NCI-H526 (cell line): ENCODE measurements around the gene RIOX2.
A peak's percentile ranks its signal among the peaks of the same experiment; 100 is the strongest.

Source experiments
- DNase-seq, 2 experiments: peaks; one replicate each; lab custom pipeline; 2025; lab: John Stamatoyannopoulos, UW

RIOX2 gene

DNA sequence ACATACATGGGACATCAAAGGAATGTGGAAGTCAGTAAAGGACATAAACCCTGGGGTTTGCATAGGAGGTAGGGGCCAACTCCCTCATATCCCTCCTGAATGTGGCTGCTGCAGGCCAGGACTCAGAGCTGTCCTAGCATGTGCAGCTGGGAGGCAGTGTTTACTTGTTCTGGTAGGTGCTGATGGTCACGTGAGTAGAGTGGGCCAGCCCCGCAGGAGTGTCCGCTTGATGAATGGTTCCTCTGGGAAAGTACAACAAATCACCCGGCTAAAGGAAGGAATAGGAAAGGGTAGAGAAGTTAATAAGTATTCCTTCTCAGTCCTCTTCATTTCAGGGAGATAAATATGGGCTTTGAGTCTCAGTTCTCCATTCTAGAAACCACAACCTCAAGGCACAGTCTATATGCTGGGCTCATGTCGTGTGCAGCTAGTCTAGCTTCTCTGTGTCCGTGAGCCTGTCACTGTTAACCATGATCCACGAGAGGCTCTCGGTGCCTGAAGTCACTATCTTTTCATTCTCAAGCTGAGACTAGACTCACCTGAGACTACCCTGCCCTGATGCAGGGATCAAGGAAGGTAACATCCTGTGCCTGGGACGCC, 17.9 kb downstream of the RIOX2 start:
- no peak for DNase-seq

DNA sequence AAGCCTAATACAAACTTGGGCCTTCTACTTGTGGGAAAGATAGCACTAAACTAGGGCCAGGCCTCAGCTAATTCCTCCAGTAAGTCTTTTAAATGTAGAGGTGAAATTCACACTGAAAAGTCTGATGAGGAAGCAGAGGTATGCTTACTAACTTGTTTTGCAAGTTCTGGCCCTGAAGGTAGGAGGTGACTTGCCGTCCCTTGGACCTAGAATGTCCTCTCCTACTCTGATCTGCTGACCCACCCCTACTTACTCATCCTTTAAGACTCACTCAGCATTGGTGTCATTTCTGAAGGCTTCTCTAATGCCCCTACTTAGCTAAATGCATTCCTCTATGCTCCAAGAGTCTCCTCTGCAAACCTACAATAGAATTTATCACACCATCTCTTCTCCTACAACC, 19.4 kb downstream of the RIOX2 start:
- DNase-seq = no peak

DNA sequence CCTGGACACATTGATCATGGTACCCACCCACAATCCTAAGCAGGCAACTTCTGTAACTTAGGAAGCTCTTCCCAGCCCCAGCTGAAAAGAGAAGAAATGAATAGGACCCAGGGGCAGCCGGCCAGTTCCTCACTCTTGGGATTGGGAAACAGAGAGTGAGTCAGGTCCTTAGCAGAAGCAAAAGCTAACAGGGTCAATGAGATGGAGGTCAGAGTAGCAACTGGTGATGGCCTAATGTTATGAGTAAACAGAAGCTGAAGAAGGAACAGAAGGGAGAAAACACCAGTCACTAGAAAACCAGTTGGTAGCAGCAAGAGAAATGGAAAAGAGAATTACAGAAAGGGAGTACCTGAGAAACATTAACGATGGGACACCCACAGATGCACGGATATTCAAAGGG, 20.0 kb downstream of the RIOX2 start:
- DNase-seq = no peak

DNA sequence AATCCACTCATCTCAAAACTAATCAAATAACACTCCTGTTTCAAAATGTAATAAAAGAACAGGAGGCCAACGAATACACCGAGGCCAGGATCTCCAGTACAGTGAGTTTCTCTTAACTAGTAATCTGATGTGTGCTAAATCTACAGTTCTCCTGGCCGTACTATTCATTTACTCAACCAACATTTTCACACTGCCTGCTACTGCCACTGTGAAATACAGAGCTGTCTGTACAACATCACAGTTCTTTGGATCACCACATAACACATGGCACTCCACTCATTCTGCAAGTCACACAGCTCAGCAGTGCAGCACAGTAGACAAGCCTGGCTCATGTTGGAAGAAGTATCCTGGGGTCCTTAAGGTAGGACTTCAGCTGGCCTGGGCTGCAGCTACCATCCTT, 21.9 kb downstream of the RIOX2 start:
- DNase-seq = no peak

DNA sequence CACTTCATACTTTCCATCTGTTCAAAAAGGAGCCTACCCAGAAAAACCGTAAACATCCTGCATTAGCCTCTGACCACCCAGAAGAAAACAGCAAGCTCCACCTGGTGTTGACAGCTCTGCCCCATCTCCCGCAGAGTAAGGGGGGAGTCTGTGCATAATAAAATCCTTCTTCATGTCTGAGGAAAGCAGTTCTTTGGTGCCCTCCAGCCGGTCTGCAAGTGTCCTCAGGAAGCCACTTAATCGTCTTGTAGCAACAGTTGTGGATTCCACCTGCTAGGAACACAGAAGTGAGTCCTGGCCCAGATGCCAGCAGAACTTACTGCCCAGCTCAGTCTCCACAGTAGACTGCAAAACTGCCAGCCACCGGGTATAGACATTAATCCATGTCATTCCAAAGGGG, 22.5 kb downstream of the RIOX2 start:
- DNase-seq = no peak

DNA sequence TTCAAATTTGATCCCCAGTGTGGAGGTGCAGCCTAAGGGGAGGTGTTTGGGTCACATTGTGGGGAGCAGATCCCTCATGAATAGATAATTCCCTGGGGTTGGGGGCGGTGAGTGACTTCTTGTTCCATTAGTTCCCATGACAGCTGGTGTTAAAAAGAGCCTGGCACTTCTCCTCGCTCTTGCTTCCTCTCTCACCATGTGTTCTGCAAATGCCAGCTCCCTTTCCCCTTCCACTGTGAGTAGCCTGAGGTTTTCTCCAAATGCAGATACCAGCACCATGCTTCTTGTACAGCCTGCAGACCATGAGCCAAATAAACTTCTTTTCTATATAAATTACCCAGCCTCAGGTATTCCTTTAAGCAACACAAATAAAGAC, 23.1 kb downstream of the RIOX2 start:
- DNase-seq = no peak

DNA sequence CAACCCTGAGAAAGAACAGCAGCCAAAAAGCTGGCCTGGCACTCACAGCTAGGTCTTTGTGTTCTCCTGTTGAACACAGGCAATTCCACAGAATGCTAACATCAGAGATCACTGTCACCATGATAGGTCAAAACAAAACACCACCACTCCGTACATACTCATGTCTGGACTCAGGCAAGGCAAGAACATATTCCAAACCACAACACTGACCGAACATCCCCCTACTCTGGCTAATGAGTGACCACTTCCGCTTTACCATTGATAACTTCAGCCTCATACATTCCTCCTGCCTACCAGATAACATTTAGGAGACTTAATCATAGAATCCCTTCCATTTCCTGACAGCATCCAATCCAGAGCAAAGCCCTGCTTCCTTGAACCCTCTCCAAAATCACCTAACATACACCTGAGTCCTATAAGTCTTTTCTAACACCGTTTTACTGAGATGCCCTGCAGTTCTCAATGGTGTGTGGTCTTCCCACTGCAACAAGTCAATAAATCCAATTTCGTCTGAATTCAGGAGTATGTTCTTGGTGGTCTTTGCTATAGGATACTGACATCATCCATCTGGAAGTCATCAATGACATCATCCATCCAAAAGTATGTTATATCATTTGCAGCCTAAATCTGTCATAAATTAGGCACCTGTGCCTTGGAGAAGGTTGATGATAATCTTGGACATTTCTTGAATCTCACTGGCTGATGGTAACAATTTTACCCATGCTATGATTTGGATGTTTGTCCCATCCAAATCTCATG, 23.7 kb downstream of the RIOX2 start:
- DNase-seq = no peak

DNA sequence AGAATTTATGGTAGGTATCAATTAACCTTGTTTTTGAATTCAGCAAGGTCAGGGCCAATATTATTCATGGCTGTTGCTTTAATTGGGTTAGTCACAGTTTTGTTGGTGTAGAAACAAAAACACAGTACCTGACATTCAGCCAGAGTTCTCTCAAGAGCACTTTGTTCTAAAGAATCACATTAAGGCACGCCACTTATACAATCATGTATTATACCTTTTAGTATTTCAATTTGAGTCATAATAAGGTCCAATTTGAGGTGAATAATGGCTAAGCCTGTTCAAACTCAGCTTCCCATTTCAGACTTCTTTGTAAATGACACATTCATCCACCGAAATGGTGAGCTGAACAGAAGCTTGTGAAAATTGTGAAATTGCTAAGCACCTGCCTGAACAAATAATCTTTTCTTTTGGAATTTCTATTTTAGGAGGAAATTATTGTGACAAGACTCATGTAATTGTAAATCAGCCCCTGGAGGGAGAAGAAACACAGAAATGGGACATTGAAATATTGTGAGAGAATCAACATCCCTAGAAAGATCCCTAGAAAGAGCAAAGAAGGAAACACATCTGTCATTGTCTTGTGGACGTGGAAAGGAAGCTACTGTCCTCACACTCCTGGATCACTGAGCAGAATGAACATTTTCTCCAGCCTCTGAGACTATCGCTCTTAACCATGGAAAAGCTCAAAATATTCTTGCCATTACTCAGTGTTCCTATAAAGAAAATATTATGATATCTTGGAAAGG, 29.3 kb downstream of the RIOX2 start:
- no peak for DNase-seq

DNA sequence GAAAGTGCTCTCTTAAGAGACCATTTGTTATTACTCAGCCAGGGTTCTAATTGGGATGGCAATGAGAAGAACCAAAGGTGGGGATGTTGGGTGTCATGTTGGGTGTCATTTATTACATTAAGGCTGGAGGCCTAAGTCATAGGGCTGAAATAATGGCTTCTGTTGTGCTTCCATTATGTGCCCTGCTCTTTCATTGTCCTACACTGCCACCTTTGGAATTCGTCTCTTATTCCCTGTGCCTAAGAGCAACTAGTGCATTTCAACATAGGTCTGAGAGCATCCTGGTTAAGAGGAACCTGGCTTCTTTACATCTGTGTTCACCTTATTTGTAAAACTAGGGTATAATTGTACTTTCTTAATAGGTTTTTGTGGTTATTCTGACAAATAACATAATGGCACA, 32.2 kb downstream of the RIOX2 start:
- DNase-seq = peak in 1 of 2 experiments; percentile 28

DNA sequence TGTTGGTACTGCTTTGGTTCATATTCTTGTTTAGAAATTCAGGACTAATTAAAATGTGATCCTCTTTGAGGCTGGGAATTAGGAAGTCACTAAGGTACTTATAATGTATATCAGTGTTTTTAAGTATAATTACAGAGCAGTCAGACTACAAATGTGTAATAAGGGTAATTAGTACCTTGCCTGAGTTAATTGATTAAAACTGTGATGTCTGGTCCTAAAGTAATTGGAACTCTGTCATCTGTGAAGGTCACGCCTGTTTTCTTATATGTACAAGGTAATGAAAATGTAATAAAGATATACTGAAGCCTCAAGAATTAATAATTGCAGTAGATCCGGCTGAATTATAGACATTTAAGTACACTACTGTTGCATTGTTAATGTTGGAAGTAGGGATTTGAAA, 32.8 kb downstream of the RIOX2 start:
- no peak for DNase-seq

DNA sequence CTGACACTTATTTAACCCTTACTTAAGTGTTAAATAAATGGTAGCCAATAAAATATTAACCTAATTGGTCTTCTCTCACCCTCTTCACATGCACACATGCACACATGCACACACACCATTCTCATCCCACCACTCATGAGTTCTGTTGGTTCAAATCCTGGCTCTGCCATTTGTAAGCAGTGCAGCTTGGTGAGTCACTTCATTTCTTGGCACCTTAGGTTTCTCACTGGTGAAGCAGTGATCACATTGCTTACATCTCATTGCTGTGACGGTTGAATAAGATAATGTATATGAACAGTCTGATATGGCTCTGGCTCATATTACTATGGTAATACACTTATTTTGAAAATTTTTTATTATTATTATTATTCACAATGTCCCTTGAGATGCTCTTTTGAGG, 33.8 kb downstream of the RIOX2 start:
- DNase-seq = no peak

DNA sequence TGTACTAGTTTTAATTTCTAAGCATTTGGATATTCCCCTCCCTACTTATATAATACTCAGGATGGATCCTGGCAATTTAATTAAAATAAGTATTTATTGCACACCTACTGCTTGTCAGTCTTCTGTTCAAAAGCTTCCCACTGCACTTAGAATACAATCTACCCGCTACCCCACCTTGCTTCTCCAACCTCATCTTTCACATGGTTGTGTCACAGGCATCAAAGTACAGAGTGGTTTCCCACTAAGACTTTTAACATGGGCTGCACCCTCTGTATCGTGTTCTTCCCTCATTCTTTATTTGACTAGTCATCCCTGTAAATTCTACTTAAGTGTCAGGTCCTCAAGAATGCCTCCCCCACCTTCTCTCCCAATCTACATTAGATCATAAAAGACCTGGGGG, 35.0 kb downstream of the RIOX2 start:
- DNase-seq = no peak

DNA sequence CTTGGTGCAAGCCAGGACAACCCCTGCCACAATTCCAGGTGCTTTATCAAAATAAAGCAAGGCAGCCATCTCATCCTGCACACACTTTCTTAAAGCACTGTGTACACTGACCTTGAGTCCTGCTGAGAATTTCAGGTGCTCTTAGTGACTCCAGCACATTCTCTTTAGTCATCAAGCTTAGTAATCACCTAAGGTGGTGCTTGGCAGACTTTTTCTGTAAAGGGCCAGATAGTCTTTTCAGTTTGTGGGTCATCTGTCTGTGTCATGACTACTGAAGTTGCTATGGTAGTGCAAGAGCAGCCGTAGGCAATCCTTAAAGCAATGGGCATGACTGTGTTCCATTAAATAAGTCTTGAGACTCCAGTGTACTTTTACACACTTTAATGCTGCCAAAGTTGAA, 36.4 kb downstream of the RIOX2 start:
- no peak for DNase-seq

DNA sequence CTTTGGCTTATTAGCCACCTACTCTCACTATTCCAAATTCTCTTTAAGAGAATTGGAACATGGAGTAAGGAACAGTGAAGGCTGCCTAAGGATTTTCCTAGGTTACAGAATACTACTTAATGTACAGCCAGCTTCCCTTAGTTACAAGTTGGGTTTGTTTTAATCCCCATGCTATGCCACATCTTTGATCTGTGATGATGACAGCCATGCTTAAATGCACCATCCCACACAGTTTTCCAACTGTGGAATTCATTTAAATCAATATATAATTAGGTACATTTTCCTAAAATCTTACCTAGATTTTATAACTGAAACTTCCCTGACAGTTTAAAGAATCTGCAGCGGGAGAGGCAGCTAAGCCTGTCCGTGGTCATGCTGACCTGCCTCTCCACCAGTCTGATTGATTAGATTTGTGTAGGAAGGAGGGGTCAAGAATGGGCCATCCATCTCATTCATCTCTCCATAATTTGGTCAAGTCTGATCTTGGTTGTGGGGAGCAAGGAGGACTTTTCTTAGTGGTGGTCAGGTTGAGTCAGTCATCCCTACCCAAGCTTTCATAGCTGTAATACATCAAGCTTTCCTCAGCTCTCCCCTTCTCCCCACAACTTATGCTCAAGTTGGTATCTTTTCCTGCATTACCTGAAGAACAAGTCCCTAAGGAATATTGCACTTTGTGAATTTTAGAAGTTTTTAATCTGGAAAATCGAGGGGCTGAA, 37.1 kb downstream of the RIOX2 start:
- no peak for DNase-seq

DNA sequence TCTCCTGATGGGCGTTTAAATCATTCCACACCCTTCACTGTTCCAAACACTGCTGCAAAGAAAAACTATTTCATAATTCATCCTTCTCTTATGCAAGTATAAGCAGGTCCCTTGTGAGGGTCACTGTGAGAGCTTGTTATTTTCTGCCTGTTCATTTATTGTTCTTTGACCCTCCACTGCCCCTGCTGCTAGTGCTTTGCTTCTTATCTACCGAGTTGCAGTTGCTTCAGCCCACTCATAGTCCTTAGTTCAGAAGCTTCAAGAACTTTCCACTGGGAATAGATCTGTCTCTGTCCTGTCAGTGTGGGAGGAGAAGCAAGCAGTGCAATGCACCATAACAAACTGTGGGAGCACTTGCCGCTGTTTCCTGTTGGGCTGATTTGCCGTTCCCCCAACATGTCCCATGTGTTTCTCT, 39.8 kb downstream of the RIOX2 start:
- no peak for DNase-seq

DNA sequence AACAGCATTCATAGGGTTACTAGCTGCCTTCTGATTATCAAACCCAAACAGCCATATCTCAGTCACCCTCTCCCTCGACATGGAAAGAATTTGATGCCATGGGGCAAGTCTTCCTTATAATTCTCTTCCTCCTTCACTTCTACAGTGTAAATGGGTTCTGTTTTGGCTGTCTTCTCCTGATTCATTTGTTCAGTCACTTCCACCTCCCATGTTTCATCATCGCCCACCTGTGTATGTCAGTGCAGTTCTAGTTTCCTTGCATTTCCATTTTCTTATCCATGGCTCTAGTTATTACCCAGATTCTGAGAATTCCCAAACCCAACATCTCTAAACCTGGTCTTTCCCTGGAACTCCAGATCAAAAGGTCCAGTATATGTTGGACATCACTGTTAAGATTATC, 41.0 kb downstream of the RIOX2 start:
- DNase-seq = no peak

DNA sequence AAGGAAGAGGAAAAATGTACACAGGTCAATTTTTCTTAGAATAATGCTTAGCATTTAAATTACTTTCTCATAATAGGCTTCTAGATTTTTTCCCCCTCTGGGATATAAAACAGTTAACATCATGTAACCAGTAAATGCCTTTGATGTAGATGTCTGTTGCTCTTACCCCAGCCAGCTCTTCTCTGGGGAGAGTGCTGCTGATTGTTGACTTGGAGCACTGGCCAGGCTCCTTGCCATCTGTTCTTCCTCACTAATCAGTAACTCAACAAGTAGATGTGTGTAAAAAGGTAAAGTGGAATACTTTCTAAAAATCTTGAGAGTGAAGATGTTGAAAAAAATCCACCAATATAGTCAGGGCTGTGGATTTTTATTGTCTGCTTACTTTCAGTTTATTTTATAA, 42.2 kb downstream of the RIOX2 start:
- no peak for DNase-seq

DNA sequence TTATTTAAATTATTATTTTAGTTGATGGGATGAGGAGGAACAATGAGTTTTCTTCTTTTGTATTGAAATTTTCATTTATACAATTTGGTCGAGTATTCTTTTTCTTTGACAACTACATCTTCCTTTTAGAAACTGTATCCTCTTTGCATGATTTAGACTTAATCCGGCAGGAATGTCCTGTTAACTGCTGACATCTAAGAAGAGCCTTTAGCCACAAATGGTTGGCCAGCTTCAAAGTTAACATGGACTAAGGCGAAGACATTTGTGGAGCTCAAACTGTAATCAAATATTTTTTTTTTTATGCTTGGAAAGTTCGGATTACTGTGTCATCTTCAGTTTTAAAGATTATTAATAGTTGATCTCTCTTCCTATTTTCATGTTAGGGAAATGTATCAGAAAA, 43.2 kb downstream of the RIOX2 start:
- DNase-seq = no peak

DNA sequence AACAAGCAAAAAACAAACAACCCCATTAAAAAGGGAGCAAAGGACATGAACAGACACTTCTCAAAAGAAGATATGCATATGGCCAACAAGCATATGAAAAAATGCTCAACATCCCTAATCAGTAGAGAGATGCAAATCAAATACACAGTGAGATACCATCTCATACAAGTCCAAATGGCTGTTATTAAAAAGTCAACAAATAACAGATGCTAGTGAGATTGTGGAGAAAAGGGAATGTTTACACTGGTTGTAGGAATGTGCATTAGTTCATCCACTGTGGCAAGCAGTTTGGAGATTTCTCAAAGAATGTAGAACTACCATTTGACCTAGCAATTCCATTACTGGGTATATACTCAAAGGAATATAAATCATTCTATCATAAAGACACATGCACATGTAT, 44.5 kb downstream of the RIOX2 start:
- peak; percentile 45 to 49 for DNase-seq

DNA sequence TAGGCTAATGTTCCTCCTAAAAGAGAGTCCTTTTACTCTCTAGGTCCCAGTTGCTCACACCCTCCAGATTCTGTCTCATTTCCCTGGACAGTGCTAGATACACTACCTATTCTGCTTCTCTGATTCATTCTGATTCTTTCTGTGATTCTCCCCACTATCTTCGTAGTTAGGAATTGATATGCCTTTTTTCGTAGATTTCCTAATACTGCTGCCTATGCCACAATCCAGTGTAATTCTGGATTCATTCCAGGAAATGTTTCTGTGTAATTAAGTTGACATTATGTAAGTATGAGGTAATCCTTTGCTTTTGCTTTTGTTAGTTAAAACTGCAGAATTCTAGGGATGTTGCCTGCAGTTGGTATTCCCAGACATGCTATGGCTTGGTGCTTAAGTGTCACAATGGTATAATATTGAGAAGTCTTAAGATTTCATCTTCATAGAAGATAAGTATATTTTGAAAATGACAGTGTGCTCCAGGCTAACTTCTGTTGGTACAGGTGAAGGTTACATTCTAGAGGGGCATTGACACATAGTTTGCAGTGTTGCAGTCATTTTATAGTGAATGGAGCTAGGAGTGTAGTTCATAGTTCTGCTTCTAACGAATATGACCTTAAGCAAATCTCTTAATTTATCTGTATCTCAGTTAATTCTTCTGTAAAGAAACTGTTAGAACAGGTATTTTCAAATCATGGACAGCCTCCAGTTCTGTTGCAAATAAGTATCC, 54.3 kb downstream of the RIOX2 start:
- no peak for DNase-seq

DNA sequence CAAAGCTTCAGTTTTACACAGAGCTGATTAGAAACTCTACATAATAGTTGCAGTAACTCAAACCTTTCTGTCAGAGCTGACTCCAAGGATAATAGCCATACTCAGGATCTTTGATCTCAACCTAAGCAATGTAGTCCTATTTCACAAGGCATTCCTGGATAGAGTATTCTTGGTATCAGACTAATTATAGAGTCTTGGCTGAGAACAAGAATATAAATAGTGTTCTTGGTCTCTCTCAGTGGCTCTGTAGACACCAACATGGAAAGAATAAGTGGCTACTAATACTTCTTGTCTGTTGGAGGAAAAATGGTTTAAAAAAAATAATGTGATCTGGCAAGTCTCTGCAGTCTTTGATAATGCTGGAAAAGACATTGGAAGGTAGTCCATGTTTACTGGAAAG, 55.7 kb downstream of the RIOX2 start:
- DNase-seq = no peak

DNA sequence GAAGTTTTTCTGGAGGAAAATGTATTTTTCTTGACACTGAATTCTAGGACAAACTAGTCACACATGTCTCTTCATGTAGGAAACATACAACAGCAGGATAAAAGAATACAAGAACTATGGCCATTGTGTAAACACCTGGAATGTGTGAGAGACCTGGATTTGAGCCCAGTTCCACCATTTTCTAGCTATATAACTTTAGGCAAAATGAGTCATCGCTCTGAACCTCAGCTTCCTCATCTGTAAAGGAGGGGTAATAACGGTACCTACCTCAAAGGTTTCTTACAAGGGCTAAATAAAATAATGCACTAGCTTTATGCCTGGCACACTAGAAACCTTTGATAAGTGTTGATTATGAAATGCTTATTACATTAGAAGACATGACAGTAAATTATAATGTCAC, 57.8 kb downstream of the RIOX2 start:
- no peak for DNase-seq
